HG03565 (cell line): Measurements from ENCODE around the gene ANXA8.
"Not testable (repeated sequence)": the region's sequence is repeated elsewhere in the genome, so short reads cannot be mapped to it uniquely, and the experiment has no call there.

Experiments
- ATAC-seq: cut with Tn5 transposase; IDR thresholded peaks from one replicate; pipeline ENCODE4 v1.9.1; 2021; ENCODE audit warnings: mild to moderate bottlenecking, moderate library complexity; ENCODE audit not compliant: unreplicated experiment

Gene ANXA8

GRCh38 chr10:47465216-47465917 lies 18.5 kb downstream of the ANXA8 start:
- ATAC-seq, result not testable (repeated sequence)

- ATAC-seq, result not testable (repeated sequence)
Observed at GRCh38 chr10:47462577-47463358, 21.1 kb downstream of the ANXA8 start.

- not testable (repeated sequence) for ATAC-seq
Observed at GRCh38 chr10:47461261-47461687, 22.6 kb downstream of the ANXA8 start.

DNA sequence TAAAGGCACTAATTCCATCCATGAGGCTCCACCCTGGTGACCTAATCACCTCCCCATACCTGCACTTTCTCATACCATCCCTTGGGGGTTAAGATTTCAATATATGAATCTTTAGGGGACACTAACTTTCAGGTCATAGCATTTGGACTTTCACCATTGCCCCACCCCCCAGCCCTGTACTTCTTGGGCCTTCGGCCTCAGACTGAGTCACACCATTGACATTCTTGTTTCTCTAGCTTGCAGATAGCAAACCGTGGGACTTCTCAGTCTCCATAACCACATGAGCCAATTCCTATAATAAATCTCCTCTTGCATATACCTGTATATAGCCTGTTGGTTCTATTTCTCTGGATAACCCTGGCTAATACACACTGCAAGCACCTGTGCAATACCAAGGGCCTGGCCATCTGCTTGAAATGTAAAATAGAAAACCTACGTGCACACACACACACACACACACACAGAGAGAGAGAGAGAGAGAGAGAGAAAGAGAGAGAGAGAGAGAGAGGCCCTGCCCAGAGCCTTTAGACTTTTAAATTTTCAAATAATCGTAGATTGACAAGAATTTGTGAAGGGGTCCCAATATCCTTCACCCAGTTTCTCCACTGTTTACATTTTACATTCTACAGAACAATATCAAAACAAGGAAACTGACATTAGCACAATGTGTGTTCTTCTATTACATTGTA lies 25.3 kb downstream of the ANXA8 start:
- ATAC-seq, result no peak

- no peak for ATAC-seq
Observed at GRCh38 chr10:47457826-47458225, 26.1 kb downstream of the ANXA8 start.

- no peak for ATAC-seq
Observed at GRCh38 chr10:47457528-47457820, 26.4 kb downstream of the ANXA8 start.

- no peak for ATAC-seq
Observed at GRCh38 chr10:47456794-47457527, 27.0 kb downstream of the ANXA8 start.

DNA sequence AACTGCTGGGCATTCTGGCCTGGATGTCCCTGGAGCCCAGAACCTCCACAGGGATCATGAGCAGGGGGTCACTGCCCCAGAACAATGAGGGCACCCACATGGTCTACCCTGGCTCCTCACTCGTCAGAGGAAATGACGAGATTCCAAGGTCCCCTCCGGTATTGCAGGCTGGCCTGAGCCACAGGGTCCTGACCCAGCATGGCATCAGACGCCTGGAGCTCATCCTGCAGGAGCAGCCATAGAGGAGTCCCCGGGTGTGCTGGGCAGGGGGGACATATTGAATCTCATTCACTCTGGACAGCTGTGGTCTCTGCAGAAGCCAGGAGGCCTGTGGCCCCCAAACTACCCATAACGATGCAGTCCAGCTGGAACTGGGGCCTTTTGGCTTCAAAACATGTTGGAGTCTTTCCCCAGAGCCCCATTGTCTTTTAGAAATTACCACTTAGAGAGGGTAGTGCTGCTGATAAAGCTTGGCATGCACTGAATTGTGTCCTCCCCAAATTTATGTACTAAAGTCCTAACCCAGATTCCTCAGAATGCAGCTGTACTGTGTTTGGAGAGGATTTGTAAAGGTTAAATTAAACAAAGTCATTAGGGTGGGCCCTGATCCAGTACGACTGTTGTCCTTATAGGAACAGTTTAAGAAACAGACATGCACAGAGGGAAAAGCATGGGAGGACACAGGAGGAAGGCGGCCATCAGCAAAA lies 27.7 kb downstream of the ANXA8 start:
- ATAC-seq, result no peak

DNA sequence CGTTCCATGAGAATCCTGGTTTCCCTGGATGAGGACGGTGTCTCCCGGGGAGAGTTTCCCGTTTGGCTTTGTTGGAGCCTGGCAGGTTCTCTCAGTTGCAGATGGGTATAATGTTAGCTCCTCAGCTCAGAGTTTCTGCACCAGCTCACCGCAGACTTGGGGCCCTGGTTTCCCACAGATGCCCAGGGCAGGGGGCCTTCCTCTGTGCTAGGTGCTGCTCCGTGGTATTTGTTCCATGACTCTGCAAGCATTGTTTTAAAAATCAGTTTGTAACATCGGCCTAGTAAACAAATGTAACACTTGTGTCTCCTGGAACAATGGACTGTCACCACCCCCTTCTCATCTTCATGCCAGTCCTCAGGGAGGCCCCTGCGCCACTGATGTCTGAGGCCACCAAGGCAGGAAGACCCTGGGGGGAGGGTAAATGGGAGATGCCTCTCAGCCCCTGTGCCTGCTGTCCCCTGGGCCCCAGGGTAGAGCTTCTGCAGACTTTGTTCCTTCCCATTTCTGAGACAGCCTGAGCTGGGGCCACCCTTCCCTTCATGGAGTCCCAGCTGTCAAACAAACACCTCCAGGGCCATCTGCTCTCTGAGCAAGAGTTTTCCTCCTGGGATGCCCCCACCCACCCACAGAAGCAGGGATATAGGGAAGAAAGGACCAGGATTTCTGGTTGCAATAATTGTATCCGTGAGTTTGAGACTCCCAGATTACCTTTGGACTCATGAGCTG lies 28.4 kb downstream of the ANXA8 start:
- not testable (repeated sequence) for ATAC-seq

DNA sequence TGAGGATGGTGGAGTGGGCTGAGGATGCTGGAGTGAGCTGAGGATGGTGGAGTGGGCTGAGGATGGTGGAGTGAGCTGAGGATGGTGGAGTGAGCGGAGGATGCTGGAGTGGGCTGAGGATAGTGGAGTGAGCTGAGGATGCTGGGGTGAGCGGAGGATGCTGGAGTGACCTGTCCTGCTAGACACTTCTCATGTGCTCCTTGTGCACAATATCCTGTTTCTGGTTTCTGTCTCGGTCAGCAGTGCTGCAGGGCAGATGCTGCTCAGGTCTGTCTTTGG lies 29.2 kb downstream of the ANXA8 start:
- no peak for ATAC-seq

GRCh38 chr10:47454008-47454779 lies 29.7 kb downstream of the ANXA8 start:
- no peak for ATAC-seq

GRCh38 chr10:47453141-47454007 lies 30.5 kb downstream of the ANXA8 start:
- ATAC-seq, result no peak

DNA sequence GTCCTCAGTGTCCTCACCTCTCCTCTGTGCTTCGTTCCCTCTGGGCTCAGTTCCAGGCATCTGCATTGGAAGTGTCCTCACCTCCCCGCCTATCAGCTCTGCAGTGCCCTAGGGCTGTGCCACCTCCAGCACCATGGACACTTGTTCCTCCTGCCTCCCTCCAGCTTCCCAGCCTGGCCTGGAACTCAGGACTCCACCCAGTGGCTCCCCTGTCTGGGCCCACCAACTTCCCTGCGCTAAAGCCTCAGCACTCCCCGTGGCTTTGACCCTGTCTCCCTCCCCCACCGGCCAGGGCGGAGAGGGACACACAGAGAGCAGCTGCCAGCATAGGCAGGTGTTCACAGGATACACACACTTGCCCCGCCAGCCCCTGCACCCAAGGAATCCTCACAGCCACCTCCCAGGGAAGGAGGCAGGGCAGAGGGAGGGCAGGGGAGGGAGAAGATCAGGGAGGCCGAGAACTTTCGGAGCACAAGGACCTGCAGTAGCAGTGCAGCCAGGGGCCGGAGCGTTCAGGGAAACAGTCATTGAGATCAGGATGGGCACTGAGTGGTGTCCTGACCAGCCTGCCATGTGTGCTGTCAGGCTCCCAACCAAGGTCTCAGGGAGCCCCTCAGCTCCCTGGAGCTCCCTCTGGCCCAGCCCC lies 31.3 kb downstream of the ANXA8 start:
- no peak for ATAC-seq

DNA sequence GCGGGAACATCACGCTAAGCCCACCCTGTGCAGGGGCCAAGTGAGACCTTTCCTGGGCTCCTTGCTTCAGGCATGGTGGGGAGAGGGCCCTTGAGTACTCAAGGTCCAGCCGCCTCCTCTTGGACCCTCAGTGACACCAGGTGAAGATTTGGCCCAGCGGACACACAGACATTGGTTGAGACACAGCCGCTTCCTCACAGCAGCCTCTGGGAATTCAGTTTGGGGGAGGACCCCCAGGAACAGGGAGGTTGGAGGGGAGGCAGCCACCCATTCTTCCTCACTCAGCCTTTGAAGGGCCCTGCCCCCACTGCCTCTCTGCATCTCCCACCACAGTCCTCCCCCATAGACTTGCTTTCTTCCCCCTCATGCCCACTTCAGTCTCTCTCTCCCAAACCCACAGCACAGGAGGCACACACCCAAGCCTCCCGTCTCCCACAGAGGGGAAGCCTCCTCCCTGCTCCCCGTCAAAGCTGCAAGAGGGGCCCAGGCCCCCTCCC lies 31.9 kb downstream of the ANXA8 start:
- ATAC-seq, result no peak

- no peak for ATAC-seq
Observed at GRCh38 chr10:47451273-47451997, 32.5 kb downstream of the ANXA8 start.

DNA sequence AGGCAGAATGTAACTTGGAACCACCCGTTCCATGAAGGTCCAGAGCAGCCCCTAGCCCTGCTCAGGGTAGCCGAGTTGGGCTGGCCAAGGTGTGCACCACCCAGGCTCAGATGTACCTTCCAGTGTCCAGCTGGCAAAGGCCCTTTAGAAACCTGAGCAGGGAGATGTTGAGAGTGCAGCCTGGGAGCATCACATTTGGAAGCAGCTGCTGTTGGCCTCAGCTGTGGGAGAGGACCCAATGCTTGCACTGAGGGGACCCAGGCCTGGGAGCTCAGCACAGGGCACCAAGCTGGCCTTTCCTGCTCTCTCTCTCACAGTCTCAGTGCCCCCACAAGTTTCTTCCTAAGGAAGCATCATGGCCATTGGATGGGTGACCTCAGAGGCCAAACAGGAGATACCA lies 33.5 kb downstream of the ANXA8 start:
- no peak for ATAC-seq

DNA sequence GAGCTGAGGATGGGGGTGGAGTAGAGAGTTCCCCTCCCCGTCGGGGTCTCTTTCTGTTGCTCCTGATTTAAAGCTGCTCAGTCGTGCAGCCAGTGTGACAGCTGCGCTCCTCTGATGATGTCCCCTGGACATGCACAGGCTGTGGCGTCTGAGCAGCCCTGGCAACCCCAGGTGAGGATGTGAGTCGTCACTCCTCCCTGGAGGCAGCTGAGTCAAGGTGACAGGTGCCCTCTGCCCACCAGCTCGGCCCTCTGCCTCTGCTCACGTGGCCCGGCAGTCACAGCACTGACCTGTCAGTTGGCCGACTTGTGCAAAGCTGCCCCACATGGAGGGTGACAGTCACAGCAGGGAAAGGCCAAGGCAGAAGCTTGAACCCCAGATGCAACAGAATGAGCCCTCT lies 33.9 kb downstream of the ANXA8 start:
- ATAC-seq, result no peak
